K562 (cell line): Measurements from ENCODE around the gene PID1.

Experiments
- CREM ChIP-seq: IDR thresholded peaks from 2 replicates; pipeline ENCODE4 v1.6.1; 2014; ENCODE audit warnings: antibody characterized with exemption, low read depth
- ESRRA ChIP-seq: fragments of 450-650 bp; IDR thresholded peaks from 2 replicates; pipeline ENCODE4 v1.6.1; 2014; ENCODE audit warnings: low read depth, mild to moderate bottlenecking, moderate library complexity, borderline replicate concordance
- GATAD2A ChIP-seq: fragments of 450-650 bp; IDR thresholded peaks from 2 replicates; pipeline ENCODE4 v1.6.1; 2017
- LEF1 ChIP-seq: fragments of 450-650 bp; IDR thresholded peaks from 2 replicates; pipeline ENCODE4 v1.6.1; 2016; ENCODE audit warnings: mild to moderate bottlenecking
- PRDM10 ChIP-seq: fragments of 450-650 bp; IDR thresholded peaks from 2 replicates; pipeline ENCODE4 v1.6.1; 2018; ENCODE audit not compliant: partially characterized antibody
- SP1 ChIP-seq: sonication (generic); formaldehyde crosslinking; IDR thresholded peaks from 2 replicates; pipeline ENCODE4 v1.8.1; 2022; ENCODE audit warnings: mild to moderate bottlenecking, missing genetic modification reagents
- ZNF143 ChIP-seq: sonication (generic); formaldehyde crosslinking; IDR thresholded peaks from 2 replicates; pipeline ENCODE4 v1.9.0; 2022; ENCODE audit warnings: mild to moderate bottlenecking, missing genetic modification reagents
- ZNF589 ChIP-seq: fragments of 200-800 bp; sonication (Bioruptor generic); IDR thresholded peaks from 2 replicates; pipeline ENCODE4 v1.6.1; 2016; ENCODE audit warnings: low read depth, missing genetic modification characterization, missing compliant biosample characterization

GRCh38 chr2:229099231-229099630, 171.9 kb downstream of the PID1 start:
- no peak for TF ChIP-seq CREM
- no peak for TF ChIP-seq ZNF143 (CRISPR knock-in tag)
- TF ChIP-seq ZNF589 (CRISPR knock-in tag), result no peak
- no peak for TF ChIP-seq SP1
- no peak for TF ChIP-seq LEF1
- no peak for TF ChIP-seq ESRRA
- TF ChIP-seq PRDM10, result no peak
- TF ChIP-seq GATAD2A, result no peak
